ENCODE results near the gene CAPN8.

CAPN8 gene

DNA sequence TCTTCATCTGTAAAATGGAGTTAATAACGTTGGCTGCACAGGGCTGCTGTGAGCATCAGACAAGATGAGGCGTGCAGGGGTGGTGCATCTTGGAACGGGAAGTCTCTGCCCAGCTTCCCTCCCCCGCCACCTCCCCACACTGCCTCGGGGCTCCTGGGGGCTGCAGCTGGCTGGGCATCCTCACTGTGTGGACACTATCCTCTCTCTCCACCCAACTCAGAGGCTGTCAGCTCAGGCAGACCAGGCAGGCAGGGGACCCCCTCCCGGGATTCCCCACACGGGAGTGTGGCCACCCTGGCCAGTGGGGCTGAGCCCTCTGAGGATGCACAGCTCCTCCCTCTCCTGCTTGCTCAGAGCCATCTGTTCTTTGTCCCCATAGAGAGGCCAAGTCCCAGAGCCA lies 149.6 kb downstream of the CAPN8 start:
- Histone ChIP-seq H3K79me2 (ENCODE audit: insufficient read depth, low read length) (no peaks in the 10 kb centered on the region), H3K4me2 (ENCODE audit: low read length) (no peak overlapping the region), H3F3A (ENCODE audit: insufficient read depth, low read length) (no peaks in the 10 kb centered on the region), H3K27ac (ENCODE audit: low read depth, low read length, poor library complexity, severe bottlenecking) (no peak overlapping the region), H2AFZ (ENCODE audit: low read length) (no peak overlapping the region), H3K4me3 (ENCODE audit: low read depth, low read length, poor library complexity, severe bottlenecking) (no peak overlapping the region), H3K4me1 (ENCODE audit: insufficient read depth, low read length, severe bottlenecking) (no peaks in the 10 kb centered on the region), H3K9ac (ENCODE audit: low read length) (no peak overlapping the region), H3K9me3 (ENCODE audit: low read length) (no peaks in the 10 kb centered on the region), H4K20me1 (ENCODE audit: insufficient read depth, low read length) (no peaks in the 10 kb centered on the region), H3K9me2 (ENCODE audit: low read depth, low read length) (no peaks in the 10 kb centered on the region), H3K27me3 (ENCODE audit: insufficient read depth, low read length) (no peaks in the 10 kb centered on the region), H3K36me3 (ENCODE audit: insufficient read depth, low read length) (no peaks in the 10 kb centered on the region)
- TF ChIP-seq EZH2 (IDR thresholded peaks at IDR 0.05; ENCODE audit: borderline replicate concordance, low read length), result no peak
- TF ChIP-seq, protein P1, sequence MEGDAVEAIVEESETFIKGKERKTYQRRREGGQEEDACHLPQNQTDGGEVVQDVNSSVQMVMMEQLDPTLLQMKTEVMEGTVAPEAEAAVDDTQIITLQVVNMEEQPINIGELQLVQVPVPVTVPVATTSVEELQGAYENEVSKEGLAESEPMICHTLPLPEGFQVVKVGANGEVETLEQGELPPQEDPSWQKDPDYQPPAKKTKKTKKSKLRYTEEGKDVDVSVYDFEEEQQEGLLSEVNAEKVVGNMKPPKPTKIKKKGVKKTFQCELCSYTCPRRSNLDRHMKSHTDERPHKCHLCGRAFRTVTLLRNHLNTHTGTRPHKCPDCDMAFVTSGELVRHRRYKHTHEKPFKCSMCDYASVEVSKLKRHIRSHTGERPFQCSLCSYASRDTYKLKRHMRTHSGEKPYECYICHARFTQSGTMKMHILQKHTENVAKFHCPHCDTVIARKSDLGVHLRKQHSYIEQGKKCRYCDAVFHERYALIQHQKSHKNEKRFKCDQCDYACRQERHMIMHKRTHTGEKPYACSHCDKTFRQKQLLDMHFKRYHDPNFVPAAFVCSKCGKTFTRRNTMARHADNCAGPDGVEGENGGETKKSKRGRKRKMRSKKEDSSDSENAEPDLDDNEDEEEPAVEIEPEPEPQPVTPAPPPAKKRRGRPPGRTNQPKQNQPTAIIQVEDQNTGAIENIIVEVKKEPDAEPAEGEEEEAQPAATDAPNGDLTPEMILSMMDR (IDR thresholded peaks at IDR 0.05; ENCODE audit: low read length), result no peak

GRCh38 chr1:223515421-223515820 lies 150.1 kb downstream of the CAPN8 start:
- Histone ChIP-seq H3K36me3 (ENCODE audit: insufficient read depth, low read length) (no peaks in the 10 kb centered on the region), H3K4me1 (ENCODE audit: insufficient read depth, low read length, severe bottlenecking) (no peaks in the 10 kb centered on the region), H3K27ac (ENCODE audit: low read depth, low read length, poor library complexity, severe bottlenecking) (no peak overlapping the region), H3K9me2 (ENCODE audit: low read depth, low read length) (no peaks in the 10 kb centered on the region), H3K9ac (ENCODE audit: low read length) (no peak overlapping the region), H3K9me3 (ENCODE audit: low read length) (no peaks in the 10 kb centered on the region), H3K27me3 (ENCODE audit: insufficient read depth, low read length) (no peaks in the 10 kb centered on the region), H3F3A (ENCODE audit: insufficient read depth, low read length) (no peaks in the 10 kb centered on the region), H3K4me3 (ENCODE audit: low read depth, low read length, poor library complexity, severe bottlenecking) (no peak overlapping the region), H3K79me2 (ENCODE audit: insufficient read depth, low read length) (no peaks in the 10 kb centered on the region), H4K20me1 (ENCODE audit: insufficient read depth, low read length) (no peaks in the 10 kb centered on the region), H2AFZ (ENCODE audit: low read length) (no peak overlapping the region), H3K4me2 (ENCODE audit: low read length) (no peak overlapping the region)
- TF ChIP-seq, protein P1 (IDR thresholded peaks at IDR 0.05; ENCODE audit: low read length), result no peak
- TF ChIP-seq EZH2 (IDR thresholded peaks at IDR 0.05; ENCODE audit: borderline replicate concordance, low read length), result no peak

- Histone ChIP-seq H3K36me3 (ENCODE audit: insufficient read depth, low read length) (no peaks in the 10 kb centered on the region), H3K9ac (ENCODE audit: low read length) (no peak overlapping the region), H3K79me2 (ENCODE audit: insufficient read depth, low read length) (no peaks in the 10 kb centered on the region), H3K4me2 (ENCODE audit: low read length) (no peak overlapping the region), H3K9me3 (ENCODE audit: low read length) (no peaks in the 10 kb centered on the region), H3K4me1 (ENCODE audit: insufficient read depth, low read length, severe bottlenecking) (no peaks in the 10 kb centered on the region), H3K27ac (ENCODE audit: low read depth, low read length, poor library complexity, severe bottlenecking) (no peak overlapping the region), H3K27me3 (ENCODE audit: insufficient read depth, low read length) (no peaks in the 10 kb centered on the region), H4K20me1 (ENCODE audit: insufficient read depth, low read length) (no peaks in the 10 kb centered on the region), H3K9me2 (ENCODE audit: low read depth, low read length) (no peaks in the 10 kb centered on the region), H2AFZ (ENCODE audit: low read length) (no peak overlapping the region), H3F3A (ENCODE audit: insufficient read depth, low read length) (no peaks in the 10 kb centered on the region), H3K4me3 (ENCODE audit: low read depth, low read length, poor library complexity, severe bottlenecking) (no peak overlapping the region)
- TF ChIP-seq EZH2 (IDR thresholded peaks at IDR 0.05; ENCODE audit: borderline replicate concordance, low read length), result no peak
- TF ChIP-seq, protein P1 (IDR thresholded peaks at IDR 0.05; ENCODE audit: low read length), result no peak
These were observed 150.9 kb downstream of the CAPN8 start for GRCh38 chr1:223514644-223515043.

Data from OCI-LY1 (cell line).